VCaP (cell line): Measurements from ENCODE around the gene CRYBG1.

ENCODE experiments used
- H3K27ac ChIP-seq: fragments of 450-650 bp; 2 replicates; pipeline ENCODE4 v1.5.1; 2017
- TF ChIP-seq, protein P1 (sequence below): fragments of 450-650 bp; conservative IDR thresholded peaks from 2 replicates; pipeline ENCODE4 v1.5.1; 2017; ENCODE audit warnings: mild to moderate bottlenecking, moderate library complexity

The CRYBG1 gene

DNA sequence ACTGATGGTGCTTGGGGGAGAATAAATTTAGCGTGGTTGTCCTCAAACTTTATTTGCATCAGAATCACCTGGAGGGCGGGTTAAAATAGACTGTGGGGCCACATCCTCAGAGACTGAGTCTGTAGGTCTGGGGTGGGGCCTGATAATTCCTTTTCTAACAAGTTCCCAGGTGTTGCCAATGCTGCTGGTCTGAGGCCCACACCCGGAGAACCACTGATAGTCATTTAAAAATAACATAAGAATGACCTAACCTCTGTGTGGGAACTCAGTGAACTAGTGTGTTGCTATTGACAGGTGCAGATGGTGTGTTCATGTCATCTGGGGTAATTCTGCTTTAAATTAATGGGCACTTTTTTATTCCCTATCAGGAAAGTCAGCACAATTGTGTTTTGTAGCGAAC lies 204.0 kb downstream of the CRYBG1 start:
- peak overlapping the region; percentile 37; the same call in 1 of the 2 replicates for H3K27ac ChIP-seq
- TF ChIP-seq, protein P1, sequence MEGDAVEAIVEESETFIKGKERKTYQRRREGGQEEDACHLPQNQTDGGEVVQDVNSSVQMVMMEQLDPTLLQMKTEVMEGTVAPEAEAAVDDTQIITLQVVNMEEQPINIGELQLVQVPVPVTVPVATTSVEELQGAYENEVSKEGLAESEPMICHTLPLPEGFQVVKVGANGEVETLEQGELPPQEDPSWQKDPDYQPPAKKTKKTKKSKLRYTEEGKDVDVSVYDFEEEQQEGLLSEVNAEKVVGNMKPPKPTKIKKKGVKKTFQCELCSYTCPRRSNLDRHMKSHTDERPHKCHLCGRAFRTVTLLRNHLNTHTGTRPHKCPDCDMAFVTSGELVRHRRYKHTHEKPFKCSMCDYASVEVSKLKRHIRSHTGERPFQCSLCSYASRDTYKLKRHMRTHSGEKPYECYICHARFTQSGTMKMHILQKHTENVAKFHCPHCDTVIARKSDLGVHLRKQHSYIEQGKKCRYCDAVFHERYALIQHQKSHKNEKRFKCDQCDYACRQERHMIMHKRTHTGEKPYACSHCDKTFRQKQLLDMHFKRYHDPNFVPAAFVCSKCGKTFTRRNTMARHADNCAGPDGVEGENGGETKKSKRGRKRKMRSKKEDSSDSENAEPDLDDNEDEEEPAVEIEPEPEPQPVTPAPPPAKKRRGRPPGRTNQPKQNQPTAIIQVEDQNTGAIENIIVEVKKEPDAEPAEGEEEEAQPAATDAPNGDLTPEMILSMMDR = no peak

DNA sequence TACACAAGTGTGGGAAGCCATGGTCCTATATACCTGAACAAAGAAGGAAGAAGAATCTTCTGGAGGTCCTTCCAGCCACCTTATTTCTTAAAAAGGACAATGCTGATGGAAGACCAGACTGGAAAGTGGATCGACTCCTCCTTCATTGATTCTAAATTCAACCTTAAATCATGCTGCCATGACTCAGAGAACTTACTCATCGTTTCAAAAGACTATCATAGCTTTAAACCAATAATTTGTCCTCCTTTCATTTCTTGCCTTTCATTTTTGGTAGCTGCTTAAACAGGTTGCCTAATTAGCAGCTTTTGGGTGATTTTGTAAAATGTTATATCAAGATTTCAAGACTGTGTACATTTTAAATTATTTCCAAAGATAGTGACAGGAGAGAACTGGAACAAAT lies 208.0 kb downstream of the CRYBG1 start:
- TF ChIP-seq, protein P1 = no peak
- 0 out of 2 replicates have a peak overlapping the region, but pooled peaks have one; percentile 1 for H3K27ac ChIP-seq

DNA sequence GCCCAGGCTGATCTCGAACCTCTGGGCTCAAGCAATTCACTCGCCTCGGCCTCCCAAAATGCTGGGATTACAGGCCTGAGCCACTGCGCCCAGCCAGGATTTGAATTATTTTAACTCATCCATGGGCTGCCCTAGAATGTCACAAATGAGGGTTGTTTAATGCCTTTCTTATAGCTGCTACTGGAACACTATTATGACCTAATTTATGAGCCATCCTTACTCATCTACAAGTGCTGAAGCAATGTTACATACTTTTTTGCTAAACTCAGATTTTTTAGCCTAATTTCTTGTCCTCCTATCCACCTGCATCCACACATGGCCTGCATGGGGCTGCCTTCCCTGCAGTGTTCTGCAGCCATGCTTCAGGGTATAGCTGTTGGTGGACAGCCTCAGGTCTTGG lies 208.9 kb downstream of the CRYBG1 start:
- TF ChIP-seq, protein P1 = no peak
- peak overlapping the region; percentile 1 for H3K27ac ChIP-seq

DNA sequence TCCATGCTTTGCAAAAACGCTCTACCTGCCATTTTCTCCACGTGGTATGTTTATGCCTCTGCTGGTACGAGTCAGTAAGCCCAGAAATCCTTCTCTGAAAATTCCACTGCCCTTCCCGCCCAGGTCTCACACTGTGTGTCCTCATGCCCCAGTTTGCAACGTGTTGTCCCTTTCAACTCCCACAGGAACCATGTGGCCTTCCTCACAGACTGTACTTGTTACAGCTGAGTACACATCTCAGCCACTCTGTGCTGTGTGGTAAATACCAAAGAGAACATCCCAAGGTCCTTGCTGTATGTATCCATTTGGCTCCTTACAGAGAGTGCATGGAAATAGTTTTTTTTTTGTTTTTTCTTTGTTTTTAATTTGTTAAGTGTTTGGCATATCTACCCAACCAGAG lies 211.9 kb downstream of the CRYBG1 start:
- TF ChIP-seq, protein P1 = no peak

DNA sequence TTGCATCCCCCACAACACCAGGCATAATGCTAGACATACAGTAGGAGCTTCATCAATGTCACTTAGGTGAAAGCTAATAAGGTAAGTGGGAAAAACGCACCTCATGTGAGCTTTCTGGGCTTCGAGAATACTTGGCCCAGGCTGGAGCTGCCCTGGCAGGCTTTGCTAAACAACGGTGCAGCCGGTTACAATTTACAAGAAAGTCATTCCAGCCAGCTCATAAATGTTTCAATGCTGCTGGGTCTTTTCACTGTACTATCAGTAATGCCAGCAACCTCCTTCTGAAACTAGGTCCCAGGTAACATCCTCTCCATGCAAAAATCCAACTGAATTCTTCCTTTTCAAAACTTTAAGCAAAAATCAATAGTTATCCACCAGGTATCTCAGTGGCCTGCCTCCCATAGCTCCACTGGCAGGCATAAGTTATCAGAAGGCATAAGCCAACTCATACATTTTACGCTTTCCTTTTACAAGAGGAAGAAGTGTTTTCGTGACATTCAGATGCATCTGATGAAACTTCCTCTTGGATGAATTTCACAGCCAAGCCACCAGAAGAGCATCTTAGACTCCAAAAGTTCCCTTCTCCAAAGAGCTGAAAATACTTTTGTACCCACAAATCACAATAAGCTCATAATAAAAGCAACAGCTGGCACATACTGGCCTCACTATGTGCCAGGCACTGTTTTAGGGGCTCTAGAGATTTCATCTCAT lies 212.5 kb downstream of the CRYBG1 start:
- peak overlapping the region; percentile 68 for H3K27ac ChIP-seq
- TF ChIP-seq, protein P1 = no peak

More for the DNA sequence above, 211.9 kb downstream of the CRYBG1 start:
- peak overlapping the region; percentile 68 for H3K27ac ChIP-seq

DNA sequence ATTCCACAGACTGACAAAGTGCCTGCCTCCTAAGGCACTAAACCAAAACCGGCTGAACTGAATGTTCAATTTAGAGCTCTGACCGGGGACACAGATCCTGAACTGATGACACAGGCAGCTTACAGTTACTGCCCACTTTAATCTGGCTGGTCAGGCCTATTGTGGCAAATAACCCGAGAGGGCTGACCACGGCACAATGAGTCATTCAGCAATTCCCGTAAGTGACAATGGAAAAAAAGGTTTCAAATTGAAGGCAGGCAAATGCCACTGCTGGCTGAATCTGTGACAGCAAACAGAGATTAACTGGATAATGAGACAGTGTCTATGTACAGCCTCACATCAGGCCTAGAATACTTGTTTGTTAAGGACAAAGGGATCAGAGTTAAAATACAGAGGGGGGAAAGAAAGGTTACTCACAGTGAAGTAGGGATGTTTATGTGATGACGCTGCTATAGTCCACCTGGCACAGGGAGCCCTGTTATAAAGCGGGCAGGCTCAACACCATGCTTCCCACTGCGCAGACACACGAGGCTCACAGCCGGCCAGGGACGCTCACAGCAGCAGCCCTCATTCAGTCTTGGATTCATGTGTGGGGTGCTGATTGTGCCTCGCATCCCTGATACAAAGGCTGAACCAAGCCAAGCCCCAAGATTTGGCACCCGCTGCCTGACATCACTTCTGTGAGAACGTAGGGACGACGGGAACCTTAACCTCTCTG lies 214.4 kb downstream of the CRYBG1 start:
- H3K27ac ChIP-seq = no peak overlapping the region
- TF ChIP-seq, protein P1 = no peak

DNA sequence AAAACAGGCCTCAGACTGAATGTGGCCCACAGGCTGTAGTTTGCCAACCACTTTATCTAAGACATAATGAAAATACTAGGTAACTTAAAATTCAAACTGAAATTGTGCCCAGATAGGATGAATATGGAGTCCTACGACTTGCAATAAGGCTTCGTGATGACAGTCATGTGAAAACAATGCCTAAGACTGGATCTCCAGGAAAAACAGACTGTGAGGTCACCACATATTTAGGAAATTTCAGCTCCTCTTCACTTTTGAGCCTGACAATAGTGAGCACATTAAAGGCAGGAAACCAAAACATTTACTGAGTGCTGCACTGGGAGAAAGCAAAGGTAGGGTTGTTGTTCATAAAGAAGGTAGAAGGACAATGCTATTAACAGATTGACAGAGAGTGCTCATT lies 218.8 kb downstream of the CRYBG1 start:
- H3K27ac ChIP-seq = no peak overlapping the region
- TF ChIP-seq, protein P1 = no peak
